ENCODE measurements around the gene ZC2HC1B. TPM values are rescaled to one million over a fixed set of nuclear protein-coding genes. Genes with fewer than 3 reads are reported as not detected.

ZC2HC1B gene
- total and polyA plus RNA-seq, 5 experiments from 2014 or later: not detected

GRCh38 chr6:143973097-143973966 is 109.1 kb downstream of the ZC2HC1B start:
- Mint-ChIP-seq H3K27ac (no peak overlapping the region), H3K4me1 (peaks cover 0 to 7% (median 4%) of the 10 kb centered on the region in 4 donors), H3K9me3 (no peaks in the 10 kb centered on the region), H3K27me3 (peaks cover 0 to 1% (median 0%) of the 10 kb centered on the region in 5 donors), H3K36me3 (no peaks in the 10 kb centered on the region), H3K4me3 (no peak overlapping the region)
- no peak for ATAC-seq
- POLR2A ChIA-PET: no interaction called here
- no peak for DNase-seq

- Mint-ChIP-seq H3K4me1 (peaks cover 0 to 7% (median 4%) of the 10 kb centered on the region in 4 donors), H3K27ac (no peak overlapping the region), H3K9me3 (no peaks in the 10 kb centered on the region), H3K27me3 (peaks cover 0 to 1% (median 0%) of the 10 kb centered on the region in 5 donors), H3K4me3 (no peak overlapping the region), H3K36me3 (no peaks in the 10 kb centered on the region)
- DNase-seq: no peak
- POLR2A ChIA-PET: no interaction called here
- no peak for ATAC-seq
Observed at GRCh38 chr6:143974089-143974488, 109.8 kb downstream of the ZC2HC1B start.

GRCh38 chr6:143976806-143977349 is 112.6 kb downstream of the ZC2HC1B start:
- H3K27ac Mint-ChIP-seq: no peak overlapping the region
- DNase-seq (no peak), ATAC-seq (no peak)
- H3K27me3 Mint-ChIP-seq: peaks cover 0 to 1% (median 0%) of the 10 kb centered on the region in 5 donors
- no peaks in the 10 kb centered on the region for H3K36me3 Mint-ChIP-seq
- H3K4me3 Mint-ChIP-seq: no peak overlapping the region
- POLR2A ChIA-PET: interaction anchor here (0.6 kb wide), 1 partner anchor 14 kb away, joined by 3 read pairs; no protein-coding TSS in a partner anchor
- peaks cover 0 to 7% (median 4%) of the 10 kb centered on the region in 4 donors for H3K4me1 Mint-ChIP-seq
- peaks cover 0 to 2% (median 0%) of the 10 kb centered on the region in 9 donors for H3K9me3 Mint-ChIP-seq

- no peak for DNase-seq
- H3K4me1 Mint-ChIP-seq: peaks cover 0 to 7% (median 4%) of the 10 kb centered on the region in 4 donors
- no peaks in the 10 kb centered on the region for H3K27me3 Mint-ChIP-seq
- ATAC-seq: no peak
- no peak overlapping the region for H3K27ac Mint-ChIP-seq
- no peak overlapping the region for H3K4me3 Mint-ChIP-seq
- H3K36me3 Mint-ChIP-seq: no peaks in the 10 kb centered on the region
- POLR2A ChIA-PET: no interaction called here
- H3K9me3 Mint-ChIP-seq: peaks cover 0 to 2% (median 0%) of the 10 kb centered on the region in 9 donors
Observed at GRCh38 chr6:143980921-143981320, 116.6 kb downstream of the ZC2HC1B start.

DNA sequence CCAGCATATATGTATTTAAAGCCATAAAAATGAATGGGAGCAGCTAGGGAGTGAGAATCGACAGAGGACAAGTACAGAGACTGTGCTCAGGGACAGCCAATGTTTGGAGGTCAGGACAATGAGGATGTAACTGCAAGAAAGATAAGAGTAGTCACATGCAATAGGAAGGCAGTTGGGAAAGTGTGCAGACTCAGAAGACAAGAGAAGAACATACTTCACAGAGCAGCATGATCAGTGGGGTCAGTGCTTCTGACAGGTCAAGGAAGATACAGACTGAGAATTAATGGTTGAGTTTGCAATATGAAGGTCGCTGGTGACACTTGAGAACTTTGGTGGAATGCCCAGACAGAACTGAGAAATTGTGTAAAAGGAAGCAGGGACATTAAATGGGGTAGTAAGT is 118.7 kb downstream of the ZC2HC1B start:
- no peak overlapping the region for H3K27ac Mint-ChIP-seq
- H3K9me3 Mint-ChIP-seq: peaks cover 0 to 2% (median 0%) of the 10 kb centered on the region in 9 donors
- no peaks in the 10 kb centered on the region for H3K4me1 Mint-ChIP-seq
- DNase-seq: no peak
- POLR2A ChIA-PET: no interaction called here
- H3K36me3 Mint-ChIP-seq: no peaks in the 10 kb centered on the region
- H3K27me3 Mint-ChIP-seq: no peaks in the 10 kb centered on the region
- H3K4me3 Mint-ChIP-seq: no peak overlapping the region
- no peak for ATAC-seq

DNA sequence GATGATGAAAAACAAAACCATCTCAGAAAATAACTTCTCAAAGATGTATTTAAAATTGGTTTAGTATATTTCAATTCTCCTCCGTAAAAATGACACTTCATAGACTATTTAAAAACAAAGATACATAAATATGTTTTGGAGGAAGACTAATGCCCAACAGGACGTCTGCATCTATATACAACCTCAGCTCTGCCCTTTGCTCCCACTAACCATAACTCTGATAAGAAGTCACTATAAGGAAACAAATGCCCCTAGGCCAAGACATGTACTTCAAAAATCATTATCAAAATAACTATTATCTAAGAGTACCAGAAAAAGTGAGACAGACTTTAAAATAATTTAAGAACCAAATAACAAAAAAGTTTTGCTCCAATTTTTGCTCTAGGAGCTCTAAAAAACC is 120.4 kb downstream of the ZC2HC1B start:
- no peaks in the 10 kb centered on the region for H3K4me1 Mint-ChIP-seq
- ATAC-seq (no peak), DNase-seq (no peak)
- H3K36me3 Mint-ChIP-seq: no peaks in the 10 kb centered on the region
- H3K4me3 Mint-ChIP-seq: no peak overlapping the region
- H3K27ac Mint-ChIP-seq: no peak overlapping the region
- H3K9me3 Mint-ChIP-seq: peaks cover 0 to 2% (median 0%) of the 10 kb centered on the region in 9 donors
- peaks cover 0 to 2% (median 1%) of the 10 kb centered on the region in 5 donors for H3K27me3 Mint-ChIP-seq
- POLR2A ChIA-PET: no interaction called here

- H3K9me3 Mint-ChIP-seq: peaks cover 0 to 2% (median 0%) of the 10 kb centered on the region in 9 donors
- H3K27me3 Mint-ChIP-seq: peaks cover 2 to 9% (median 5%) of the 10 kb centered on the region in 5 donors
- H3K4me1 Mint-ChIP-seq: no peaks in the 10 kb centered on the region
- no peak overlapping the region for H3K27ac Mint-ChIP-seq
- peaks cover 0 to 5% (median 0%) of the 10 kb centered on the region in 3 donors for H3K36me3 Mint-ChIP-seq
- DNase-seq (no peak), ATAC-seq (no peak)
- POLR2A ChIA-PET: no interaction called here
- H3K4me3 Mint-ChIP-seq: no peak overlapping the region
Observed at GRCh38 chr6:143986463-143987065, 122.3 kb downstream of the ZC2HC1B start.

Other genes starting within 250 kb of the ZC2HC1B start
- 10 to 100 TPM; 15.4 to 16.0 TPM for gene PHACTR2, start 186.5 kb upstream of the ZC2HC1B start, total RNA-seq
- 1 to 10 TPM; 7.1 to 9.0 (median 8.8) TPM for gene PHACTR2, start 186.5 kb upstream of the ZC2HC1B start, polyA plus RNA-seq
- 10 to 100 TPM; 28.7 to 28.8 TPM for gene LTV1, start 21.1 kb upstream of the ZC2HC1B start, total RNA-seq
- gene LTV1, start 21.1 kb upstream of the ZC2HC1B start, polyA plus RNA-seq: 10 to 100 TPM; 20.2 to 27.1 (median 20.2) TPM
- 1 to 10 TPM; 7.6 to 8.0 TPM for gene PLAGL1, start 143.8 kb downstream of the ZC2HC1B start, total RNA-seq
- 1 to 10 TPM; 2.9 to 4.9 (median 3.3) TPM for gene PLAGL1, start 143.8 kb downstream of the ZC2HC1B start, polyA plus RNA-seq
- 10 to 100 TPM; 94.8 to 95.3 TPM for gene SF3B5, start 231.1 kb downstream of the ZC2HC1B start, total RNA-seq
- gene SF3B5, start 231.1 kb downstream of the ZC2HC1B start, polyA plus RNA-seq: 100 to 1,000 TPM; 390 to 417 (median 416) TPM